GM12891 (cell line): ENCODE measurements around the gene EEF1E1.
A peak's percentile ranks its signal among the peaks of the same experiment; 100 is the strongest.

Experiments used
- DNase-seq: peaks from one replicate; pipeline ENCODE4 v3.0.0; 2011; ENCODE audit warnings: low spot score; ENCODE audit not compliant: insufficient read length
- FAIRE-seq: peaks from 2 replicates; lab custom pipeline; 2011; peaks lifted over from hg19 to GRCh38; lab: Jason Lieb, UNC
- PAX5 ChIP-seq: IDR thresholded peaks from 2 replicates; pipeline ENCODE4 v1.6.1; 2011; ENCODE audit warnings: low read length, moderate library complexity, mild to moderate bottlenecking; ENCODE audit not compliant: insufficient read depth, severe bottlenecking
- POLR2A ChIP-seq: IDR thresholded peaks from 2 replicates; pipeline ENCODE4 v1.6.1; 2011; ENCODE audit warnings: low read depth, low read length, control low read depth
- POLR2AphosphoS5 ChIP-seq: IDR thresholded peaks from 2 replicates; pipeline ENCODE4 v1.6.1; 2011; ENCODE audit warnings: low read depth, low read length, control low read depth
- POU2F2 ChIP-seq: IDR thresholded peaks from 2 replicates; pipeline ENCODE4 v1.6.1; 2011; ENCODE audit warnings: low read depth, mild to moderate bottlenecking, control low read depth, low read length, moderate library complexity
- SPI1 ChIP-seq: IDR thresholded peaks from 2 replicates; pipeline ENCODE4 v1.6.1; 2011; ENCODE audit warnings: low read depth, low read length, control low read depth
- TAF1 ChIP-seq: IDR thresholded peaks from 2 replicates; pipeline ENCODE4 v1.6.1; 2011; ENCODE audit warnings: low read depth, low read length, control low read depth

Gene EEF1E1

DNA sequence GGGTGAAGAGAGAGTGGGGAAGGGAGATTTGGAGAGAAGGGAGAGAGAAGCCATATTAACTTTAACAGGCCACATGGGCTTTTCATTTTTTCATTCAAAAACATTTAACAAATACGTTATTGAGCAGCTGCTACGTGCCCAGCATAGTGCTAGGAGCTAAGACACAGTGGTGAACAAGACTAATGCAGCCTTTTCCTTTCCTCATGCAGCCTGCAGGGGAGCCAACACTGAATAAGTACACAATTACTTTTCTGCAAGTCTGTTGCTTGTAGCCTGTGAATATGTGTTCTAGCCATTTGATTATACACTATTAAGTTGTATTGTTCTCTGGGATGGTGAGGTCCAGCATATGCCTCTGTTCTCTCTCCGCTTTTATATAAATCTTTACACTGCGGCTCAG lies 36.2 kb downstream of the EEF1E1 start:
- DNase-seq (no peak), FAIRE-seq (no peak)
- TF ChIP-seq POLR2AphosphoS5 (no peak), TAF1 (no peak), PAX5 (no peak), POLR2A (no peak), POU2F2 (no peak), SPI1 (no peak)

DNA sequence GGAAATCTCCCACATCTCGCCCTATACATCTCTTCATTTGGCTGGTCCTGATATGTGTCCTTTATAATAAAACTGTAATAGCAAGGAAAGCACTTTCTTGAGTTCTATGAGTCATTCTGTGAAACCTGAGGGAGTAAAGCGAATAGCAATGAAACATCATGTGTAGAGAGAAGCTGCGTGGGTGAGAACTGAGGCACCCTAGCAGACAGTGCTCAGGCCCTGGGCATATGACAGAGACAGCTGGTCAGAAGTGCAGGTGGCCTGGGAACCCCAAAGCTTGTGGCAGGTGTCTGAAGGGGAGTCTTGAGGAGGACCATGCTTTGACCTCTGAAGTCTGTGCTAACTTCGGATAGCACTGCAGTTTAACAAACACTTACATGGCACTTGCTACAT lies 36.8 kb downstream of the EEF1E1 start:
- TF ChIP-seq TAF1 (no peak), SPI1 (no peak), POLR2A (no peak), POLR2AphosphoS5 (no peak), POU2F2 (0 out of 2 replicates have a peak, but pooled peaks have one; percentile 22), PAX5 (no peak)
- FAIRE-seq (peak; percentile 67), DNase-seq (no peak)

GRCh38 chr6:8064638-8065518 lies 37.5 kb downstream of the EEF1E1 start:
- TF ChIP-seq TAF1, result no peak
- TF ChIP-seq PAX5, result no peak
- peak; percentile 60; the same call in 1 of the 2 replicates for TF ChIP-seq POLR2A
- no peak for TF ChIP-seq POU2F2
- TF ChIP-seq POLR2AphosphoS5, result no peak
- TF ChIP-seq SPI1, result no peak
- FAIRE-seq (no peak), DNase-seq (no peak)

DNA sequence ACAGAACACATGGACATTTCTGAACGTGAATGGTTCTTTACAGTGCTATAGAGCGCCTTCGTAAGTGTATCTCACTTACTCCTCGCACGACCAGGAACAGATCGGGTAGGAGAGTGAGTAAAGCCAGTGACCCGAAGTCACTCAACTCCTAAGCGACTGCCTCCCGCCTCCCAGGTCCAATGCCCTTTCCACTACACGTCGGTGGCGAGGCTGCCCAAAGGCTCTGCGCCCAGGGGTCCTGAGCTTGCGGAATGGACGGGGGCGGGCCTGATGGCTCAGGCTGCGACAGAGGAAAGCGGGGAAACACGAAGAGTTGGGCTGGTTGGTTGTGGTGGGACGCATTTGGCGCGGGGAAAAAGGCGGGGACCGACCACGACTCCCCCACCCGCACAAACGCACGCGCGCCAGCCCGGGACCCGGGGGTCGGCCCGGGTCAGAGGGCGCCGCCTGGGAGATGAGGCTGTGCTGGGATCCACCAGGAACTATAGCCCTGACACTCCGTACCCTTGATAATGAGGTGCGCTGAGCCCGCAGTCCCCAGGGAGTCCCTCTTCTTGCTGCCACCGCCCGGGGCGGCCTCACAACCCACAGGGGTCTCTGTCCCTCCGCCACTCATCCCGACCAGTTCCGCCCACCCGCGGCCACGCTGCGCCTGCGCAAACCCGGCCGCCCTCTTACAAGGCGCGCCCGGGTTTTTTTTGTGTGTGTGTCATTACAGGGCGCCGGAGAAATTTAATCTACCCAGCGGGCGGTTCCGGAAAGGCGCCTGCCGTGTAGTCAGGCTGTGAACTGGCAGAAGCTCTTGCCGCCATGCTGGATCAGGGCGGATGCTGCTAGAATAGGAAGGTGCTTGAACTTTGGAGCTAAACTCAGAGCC lies 38.3 kb downstream of the EEF1E1 start, which contains the start of gene BLOC1S5:
Gene BLOC1S5 (minus strand): TSS at position 629 of the 877 bp plus-strand sequence. CDS start 13 bp downstream, at position 616.
- DNase-seq (peak; percentile 61), FAIRE-seq (peak; percentile 91)
- TF ChIP-seq POLR2A, result peak; percentile 77
- TF ChIP-seq SPI1, result peak; percentile 46
- TF ChIP-seq POLR2AphosphoS5, result peak; percentile 44; the same call in 1 of the 2 replicates
- TF ChIP-seq POU2F2, result no peak

DNA sequence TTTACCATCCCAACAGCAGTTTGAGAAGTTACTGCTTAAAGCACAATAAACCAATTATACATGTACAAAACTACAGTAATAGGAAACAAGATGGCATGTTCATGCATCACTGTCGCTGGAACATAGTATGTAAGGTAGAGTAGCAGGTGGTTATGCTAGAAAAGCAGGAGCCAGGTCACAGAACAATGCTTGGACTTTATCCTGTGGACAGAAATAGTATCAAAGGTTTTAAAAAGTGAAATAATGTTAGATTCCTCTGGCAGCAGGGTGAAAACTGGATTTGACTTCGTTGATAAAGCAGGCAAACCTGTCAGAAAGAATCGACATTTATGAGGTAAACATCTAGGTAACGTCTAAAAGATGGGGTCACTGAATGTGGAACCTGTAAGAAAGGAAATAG lies 40.6 kb downstream of the EEF1E1 start:
- DNase-seq, result no peak
- FAIRE-seq, result no peak
- no peak for TF ChIP-seq POLR2A
- TF ChIP-seq POU2F2, result no peak
- no peak for TF ChIP-seq TAF1
- no peak for TF ChIP-seq SPI1
- TF ChIP-seq POLR2AphosphoS5, result no peak
- TF ChIP-seq PAX5, result no peak

GRCh38 chr6:8060346-8060745 lies 42.0 kb downstream of the EEF1E1 start:
- TF ChIP-seq SPI1 (no peak), PAX5 (no peak), POLR2A (no peak), TAF1 (no peak), POU2F2 (no peak)
- FAIRE-seq (no peak), DNase-seq (no peak)

DNA sequence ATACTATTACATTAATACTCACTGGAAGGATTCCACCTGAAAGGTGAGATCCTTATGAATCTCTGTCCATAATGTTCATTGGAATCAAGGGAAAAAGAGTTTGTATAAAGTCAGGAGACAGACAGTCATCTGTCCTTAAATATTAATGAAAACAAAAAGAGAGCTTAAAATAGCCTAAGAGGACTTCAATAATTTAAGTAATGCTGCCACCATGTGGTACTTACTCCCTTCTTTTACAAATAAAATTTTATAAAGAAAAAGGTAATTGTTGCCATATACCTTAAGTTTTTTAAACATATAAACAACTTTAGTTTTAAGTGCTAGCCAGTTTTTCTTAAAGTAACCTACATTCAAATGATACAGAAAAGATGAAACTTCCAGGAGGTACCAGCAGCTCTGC lies 43.2 kb downstream of the EEF1E1 start:
- FAIRE-seq, result no peak
- TF ChIP-seq POU2F2, result no peak
- TF ChIP-seq PAX5, result no peak
- TF ChIP-seq POLR2A, result no peak
- no peak for TF ChIP-seq TAF1
- no peak for TF ChIP-seq SPI1
- no peak for TF ChIP-seq POLR2AphosphoS5
- DNase-seq, result no peak

- no peak for DNase-seq
- no peak for TF ChIP-seq POLR2AphosphoS5
- TF ChIP-seq POLR2A, result no peak
- TF ChIP-seq PAX5, result no peak
- FAIRE-seq, result no peak
Observed at GRCh38 chr6:8057793-8058192, 44.6 kb downstream of the EEF1E1 start.

- DNase-seq, result no peak
- FAIRE-seq, result no peak
- TF ChIP-seq PAX5, result no peak
- no peak for TF ChIP-seq POLR2AphosphoS5
- TF ChIP-seq POLR2A, result no peak
- TF ChIP-seq POU2F2, result no peak
- no peak for TF ChIP-seq SPI1
- TF ChIP-seq TAF1, result no peak
Observed at GRCh38 chr6:8057263-8057662, 45.1 kb downstream of the EEF1E1 start.
